GM21717 (cell line): ENCODE measurements around the gene OTOGL.

Experiments
- ATAC-seq: cut with Tn5 transposase; IDR thresholded peaks from one replicate; pipeline ENCODE4 v1.9.1; 2021; ENCODE audit warnings: mild to moderate bottlenecking, moderate library complexity; ENCODE audit not compliant: unreplicated experiment

The OTOGL gene

DNA sequence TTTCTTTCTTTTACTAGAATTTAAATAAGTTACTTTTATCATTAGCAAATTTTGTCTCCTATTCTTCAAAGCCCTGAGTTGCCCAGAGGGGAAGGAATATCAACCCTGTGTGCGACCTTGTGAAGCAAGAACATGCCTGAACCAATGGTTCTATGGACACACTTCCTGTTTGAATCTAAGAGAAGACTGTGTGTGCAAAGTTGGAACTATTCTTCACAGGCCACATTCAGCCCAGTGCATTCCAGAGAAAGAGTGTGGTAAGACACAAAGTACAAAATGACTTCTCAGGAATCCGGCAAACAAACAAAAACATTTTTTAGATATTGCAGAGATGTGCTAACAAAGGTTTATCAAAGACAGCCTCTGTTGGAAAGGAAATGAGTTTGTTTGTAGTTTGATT, 253.9 kb downstream of the OTOGL start:
- no peak for ATAC-seq

DNA sequence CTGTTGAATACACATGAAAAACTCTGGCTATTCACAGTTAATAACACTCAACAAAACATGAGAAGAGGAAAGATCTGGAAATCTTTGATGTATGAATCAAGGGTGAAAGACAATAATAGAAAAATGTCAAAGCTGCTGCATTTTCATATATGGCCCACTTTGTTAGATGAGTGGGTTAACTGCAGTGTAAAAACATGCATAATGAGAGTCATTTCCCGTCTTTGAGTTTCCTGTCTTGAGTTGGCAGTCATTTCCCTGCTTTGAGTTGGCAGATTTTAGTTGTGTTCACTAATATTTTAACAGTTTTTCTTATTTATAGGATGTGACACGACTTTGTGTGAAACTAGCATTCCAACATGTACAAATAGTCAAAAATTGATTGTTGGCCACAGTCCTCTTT, 256.8 kb downstream of the OTOGL start:
- peak; percentile 49 for ATAC-seq

- no peak for ATAC-seq
Observed at GRCh38 chr12:80359703-80360102, 260.4 kb downstream of the OTOGL start.

DNA sequence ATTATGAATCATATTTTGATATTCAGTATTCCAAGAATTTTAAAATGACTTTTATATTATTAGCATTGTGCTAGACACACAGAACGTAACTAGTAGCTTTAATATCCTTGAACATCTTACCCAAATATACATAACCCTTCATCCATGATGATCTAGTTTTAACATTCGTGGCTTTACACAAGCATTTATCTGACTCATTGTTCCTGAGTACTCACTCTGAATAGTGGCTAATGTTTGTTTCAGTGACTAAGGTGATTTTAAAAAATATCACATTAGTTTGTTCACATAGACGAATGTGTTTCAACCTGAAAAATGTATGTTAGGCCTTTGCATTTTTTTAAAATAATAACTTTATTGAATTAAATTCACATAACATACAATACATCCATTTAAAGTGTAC, 264.7 kb downstream of the OTOGL start:
- no peak for ATAC-seq

DNA sequence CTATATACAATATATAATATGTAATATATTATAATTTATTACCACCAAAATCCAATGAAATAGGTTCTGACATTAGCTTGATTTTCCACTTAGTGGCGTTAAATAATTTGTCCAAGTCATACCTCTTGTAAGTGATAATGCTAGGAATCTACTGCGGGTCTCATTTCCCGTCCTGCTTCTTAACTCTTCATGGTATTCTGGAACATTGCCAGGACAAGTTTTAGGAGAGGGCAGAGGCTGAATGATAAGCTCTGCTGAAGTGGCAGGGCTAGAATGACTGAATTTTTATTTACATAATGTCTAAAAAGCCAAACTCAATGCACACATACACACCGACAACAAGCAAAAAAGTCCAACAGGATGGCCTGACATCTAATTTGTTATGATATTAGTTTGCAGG, 274.3 kb downstream of the OTOGL start:
- no peak for ATAC-seq

GRCh38 chr12:80374615-80375014, 275.3 kb downstream of the OTOGL start:
- ATAC-seq: no peak

GRCh38 chr12:80377140-80377794, 277.9 kb downstream of the OTOGL start:
- ATAC-seq: no peak

DNA sequence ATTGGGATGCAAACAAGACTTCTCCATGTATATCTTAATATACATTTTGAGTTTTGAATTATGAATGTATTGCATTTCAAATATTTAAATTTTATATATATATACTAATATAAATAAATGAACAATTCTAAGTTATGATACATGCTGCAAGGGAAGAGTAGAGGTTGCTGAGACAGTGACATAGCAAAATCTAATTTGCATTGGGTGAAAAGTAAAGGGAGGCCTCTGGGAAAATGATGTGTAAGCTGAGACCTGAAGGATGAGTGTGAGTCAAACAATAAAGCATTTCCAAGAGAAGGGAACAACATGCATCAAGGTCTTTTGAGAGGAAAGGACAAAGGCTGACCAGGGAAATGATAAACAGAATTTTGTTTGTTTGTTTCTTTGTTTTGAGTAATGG, 281.8 kb downstream of the OTOGL start:
- ATAC-seq: no peak

DNA sequence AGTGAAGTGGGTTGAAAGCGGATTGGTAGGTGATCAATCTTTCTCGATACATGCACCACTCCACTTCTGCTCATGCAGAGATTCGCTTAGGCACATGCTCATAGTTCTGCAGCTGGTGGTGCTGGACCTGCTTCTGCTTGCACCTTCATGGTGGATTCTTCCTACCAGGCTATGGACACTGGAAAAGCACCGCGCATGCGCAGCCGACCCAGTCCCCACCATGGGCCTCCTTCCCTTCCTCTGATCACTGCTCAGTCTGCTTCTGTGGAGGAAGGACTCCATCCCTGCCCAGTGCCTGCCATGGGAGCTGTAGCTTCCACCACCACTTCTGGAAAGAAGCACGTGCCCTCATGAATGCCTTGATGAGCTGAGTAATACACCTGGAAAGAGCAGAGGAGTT, 282.9 kb downstream of the OTOGL start:
- ATAC-seq: no peak

DNA sequence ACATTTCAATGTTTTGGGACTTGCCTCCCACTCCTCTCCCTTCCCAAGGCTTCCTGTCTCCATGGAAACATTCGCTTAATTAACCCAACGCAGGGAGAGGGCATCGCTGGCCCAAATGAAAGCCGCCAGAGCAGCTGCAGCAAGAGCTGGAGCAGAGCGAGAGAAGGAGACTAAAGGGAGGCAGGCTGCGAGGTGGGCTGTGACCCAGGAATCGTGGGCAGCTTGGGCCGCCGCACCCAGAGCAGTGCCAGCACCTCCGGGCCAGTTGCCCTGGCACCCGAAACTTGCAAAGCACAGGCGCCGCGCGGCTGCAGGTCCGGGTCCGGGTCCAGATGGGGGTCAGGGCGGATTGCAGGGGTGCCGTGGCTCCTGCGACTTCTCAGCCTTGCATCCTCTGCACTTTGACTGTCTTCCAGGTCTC, 301.2 kb downstream of the OTOGL start:
- no peak for ATAC-seq

GRCh38 chr12:80401191-80401590, 301.9 kb downstream of the OTOGL start:
- ATAC-seq: no peak

DNA sequence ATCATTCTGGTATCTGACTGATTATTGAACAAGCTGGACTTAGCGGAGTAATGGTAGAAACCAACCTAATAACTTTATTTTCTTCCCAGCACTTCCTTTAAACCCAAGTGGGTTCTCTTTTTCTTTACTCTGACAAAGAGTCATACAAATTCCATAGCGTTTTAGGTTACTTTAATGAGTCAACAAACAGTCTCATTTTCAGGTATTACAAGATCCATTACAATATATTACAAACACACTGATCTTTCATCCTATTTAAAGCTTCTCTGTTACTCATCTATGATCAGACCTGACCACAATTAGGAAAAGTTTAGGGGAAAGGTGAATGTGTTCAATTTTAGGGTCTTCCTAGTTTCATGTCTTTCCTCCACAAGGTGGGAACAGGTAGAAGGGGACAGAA, 305.3 kb downstream of the OTOGL start:
- no peak for ATAC-seq

- ATAC-seq: no peak
Observed at GRCh38 chr12:80406253-80406652, 306.9 kb downstream of the OTOGL start.

DNA sequence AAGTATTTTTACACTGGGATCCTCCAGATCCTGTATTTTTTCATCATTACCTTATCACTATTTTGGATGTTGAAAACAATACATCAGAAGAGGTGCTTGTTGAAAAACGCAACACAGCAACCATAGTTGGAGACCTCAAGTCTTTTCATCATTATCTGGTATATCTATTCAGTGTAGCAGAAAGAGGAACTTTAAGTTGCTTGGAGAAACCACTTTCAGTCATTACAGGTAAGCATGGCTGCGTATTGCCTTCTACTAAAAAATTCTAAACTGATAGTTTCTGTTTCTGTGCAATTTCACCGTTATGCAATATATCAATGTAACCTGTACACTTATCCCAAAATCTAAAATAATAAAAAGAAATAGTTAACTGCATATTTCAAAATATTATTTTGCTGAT, 312.4 kb downstream of the OTOGL start:
- peak; percentile 69 for ATAC-seq

- peak; percentile 84 for ATAC-seq
Observed at GRCh38 chr12:80412343-80412953, 313.1 kb downstream of the OTOGL start.

- no peak for ATAC-seq
Observed at GRCh38 chr12:80413462-80413861, 314.1 kb downstream of the OTOGL start.

DNA sequence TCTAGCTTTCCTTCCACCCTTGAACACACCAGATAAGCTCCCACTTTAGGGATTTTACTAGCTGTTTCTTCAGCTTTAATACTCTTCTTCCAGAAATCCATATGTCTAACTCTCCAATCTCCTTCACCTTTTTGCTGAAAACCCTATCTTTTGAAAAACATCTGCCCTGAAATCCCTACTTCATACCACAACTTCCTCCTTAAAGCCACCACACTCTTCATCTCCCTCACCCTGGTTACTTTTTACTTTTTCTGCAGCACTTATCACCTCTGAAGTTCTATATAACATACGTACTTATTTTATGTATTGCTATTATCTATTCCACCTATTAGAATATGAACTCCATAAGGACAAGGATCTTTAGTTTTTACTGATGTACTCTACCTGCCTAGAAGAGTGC, 316.1 kb downstream of the OTOGL start:
- ATAC-seq: no peak

DNA sequence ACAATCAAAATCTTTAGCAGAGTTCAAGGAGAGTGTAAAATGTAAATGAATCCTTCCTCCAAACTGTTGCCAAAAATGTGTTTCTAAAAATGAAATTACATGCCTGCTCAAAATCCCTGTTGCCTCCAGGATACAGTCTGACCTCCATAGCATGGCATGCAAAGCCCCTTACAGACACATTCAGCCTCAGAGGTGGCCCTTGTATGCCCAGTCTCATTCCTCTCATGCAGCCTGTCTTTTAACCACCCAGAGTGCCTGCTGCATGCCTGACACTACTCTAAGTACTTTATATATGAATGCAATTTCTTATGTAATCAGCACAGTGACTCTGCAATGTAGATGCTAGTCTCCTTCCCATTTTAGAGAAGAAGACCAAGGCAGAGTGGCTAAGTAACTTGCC, 320.3 kb downstream of the OTOGL start:
- no peak for ATAC-seq

DNA sequence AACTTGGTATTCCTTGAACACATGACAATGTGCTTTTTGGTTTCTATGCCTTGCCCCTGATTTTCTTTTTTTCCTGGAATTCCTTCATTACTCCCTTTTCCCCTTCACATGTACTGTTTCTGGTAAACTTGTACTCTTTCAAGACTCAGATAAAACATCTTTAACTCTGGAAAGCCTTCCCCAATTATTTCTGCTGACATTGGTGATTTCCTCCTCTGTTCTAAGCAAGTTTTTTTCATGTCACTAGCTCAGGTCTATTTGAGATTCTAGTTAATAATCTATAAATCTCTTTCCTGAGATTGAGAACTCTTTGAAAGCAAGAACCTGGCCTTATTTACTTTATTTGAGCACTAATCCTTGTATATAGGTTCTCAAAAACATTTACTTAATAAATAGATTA, 320.7 kb downstream of the OTOGL start:
- ATAC-seq: no peak

DNA sequence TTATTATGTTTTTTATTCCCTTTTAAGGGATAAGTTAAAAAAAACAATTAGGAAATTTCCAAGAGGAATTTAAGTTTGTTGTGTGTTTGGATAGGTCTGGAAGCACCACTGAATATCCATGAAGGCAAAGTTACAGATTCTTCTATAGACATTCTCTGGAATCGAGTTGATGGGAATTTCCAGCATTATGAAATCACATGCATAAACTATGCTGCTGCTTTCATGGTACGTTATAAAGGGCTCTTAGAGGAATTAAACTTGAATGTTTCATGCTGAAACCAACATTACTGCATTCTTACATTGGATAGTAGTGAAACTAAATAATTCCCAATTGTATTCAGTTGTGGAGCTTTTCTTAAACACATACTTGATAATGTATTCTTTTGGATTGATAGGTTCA, 323.2 kb downstream of the OTOGL start:
- no peak for ATAC-seq
